ENCODE measurements around the gene DNAJC15.
"Not testable (repeated sequence)": the region's sequence is repeated elsewhere in the genome, so short reads cannot be mapped to it uniquely, and the experiment has no call there.

DNAJC15 gene

DNA sequence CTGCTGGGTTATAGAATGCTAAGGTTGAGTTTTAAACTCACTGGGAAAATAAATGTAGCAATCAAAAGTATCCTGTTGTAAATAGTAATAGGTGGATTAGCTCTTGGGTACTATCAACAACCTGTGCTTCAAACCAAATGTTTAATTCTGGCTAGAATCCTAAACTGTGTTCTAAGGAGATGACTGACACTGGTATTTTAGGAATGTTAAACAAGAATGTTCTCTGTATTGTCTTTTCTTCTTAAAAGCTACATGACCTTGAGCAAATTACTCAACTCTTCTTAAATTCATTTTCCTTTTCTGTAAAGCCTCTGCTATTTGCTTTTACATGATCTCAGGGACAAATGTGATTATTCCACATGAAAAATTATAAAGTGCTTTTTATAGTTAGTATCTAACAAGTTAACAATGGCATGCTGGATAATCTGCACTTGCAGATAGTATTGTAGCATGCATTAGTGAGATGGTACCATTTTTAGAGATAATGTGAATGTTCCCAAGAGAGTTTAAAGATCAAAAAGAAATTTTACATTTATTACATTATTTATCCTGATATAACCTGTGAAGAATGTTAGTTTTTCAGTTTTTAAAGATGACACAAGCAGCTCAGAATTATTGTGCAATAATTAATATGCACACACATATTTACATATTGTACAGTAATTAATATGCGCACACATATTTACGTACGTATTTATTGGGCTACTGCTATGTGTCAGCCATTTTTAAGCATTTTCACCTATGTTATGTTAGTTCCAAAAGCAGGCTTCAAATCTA is 17.7 kb upstream of the DNAJC15 start:
- no peak for DNase-seq

DNA sequence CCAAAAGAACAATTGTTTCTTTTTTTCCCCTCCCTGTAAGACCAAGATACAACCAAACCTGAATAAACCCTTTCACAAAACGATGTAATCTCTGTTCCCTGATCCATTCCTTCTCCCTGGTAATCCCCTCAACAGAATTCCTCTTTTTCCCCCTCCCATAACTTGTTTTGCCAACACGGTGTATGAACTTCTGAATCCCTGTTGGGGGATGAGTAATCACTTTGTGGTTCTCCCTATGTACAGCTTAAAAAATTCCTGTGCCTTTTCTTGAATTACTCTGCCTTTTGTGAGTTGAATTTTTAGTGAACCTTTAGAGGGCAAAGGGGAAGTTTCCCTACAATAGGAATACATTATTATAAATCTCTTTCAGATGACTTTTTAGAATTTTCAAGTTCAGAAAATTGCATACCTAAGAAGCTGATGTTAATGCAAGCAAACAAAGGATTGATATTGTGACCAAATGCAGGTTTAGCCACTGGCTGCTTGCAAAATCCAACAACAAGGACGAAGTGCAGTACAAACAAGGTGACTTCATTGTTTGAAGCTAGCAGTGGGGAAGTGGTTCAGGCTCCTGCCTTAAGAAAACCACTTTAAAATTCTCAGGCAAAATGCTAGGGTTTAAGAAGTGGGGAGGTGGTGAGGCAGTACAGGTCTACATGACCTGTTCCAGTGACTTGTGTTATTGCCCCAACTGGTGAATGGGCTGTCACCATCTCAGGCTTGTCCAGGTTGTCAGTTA is 16.3 kb upstream of the DNAJC15 start:
- DNase-seq, result no peak

DNA sequence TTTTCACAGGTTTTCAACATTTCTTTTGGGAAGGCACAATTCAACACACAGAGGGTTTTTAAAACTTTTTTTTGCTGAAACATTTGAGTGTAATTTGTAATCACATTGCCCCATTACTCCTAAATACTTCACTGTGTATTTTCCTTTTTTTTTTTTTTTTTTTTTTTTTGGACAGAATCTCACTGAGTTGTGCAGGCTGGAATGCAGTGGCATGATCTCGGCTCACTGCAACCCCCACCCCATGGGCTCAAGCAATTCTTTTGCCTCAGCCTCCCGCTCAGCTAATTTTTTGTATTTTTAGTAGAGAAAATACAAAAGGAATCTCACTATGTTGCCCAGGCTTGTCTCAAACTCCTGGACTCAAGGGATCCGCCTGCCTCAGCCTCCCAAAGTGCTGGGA is 14.8 kb upstream of the DNAJC15 start:
- DNase-seq, result no peak

GRCh38 chr13:43009506-43009905 is 13.9 kb upstream of the DNAJC15 start:
- DNase-seq, result no peak

GRCh38 chr13:43014162-43014561 is 9.2 kb upstream of the DNAJC15 start:
- DNase-seq, result no peak

DNA sequence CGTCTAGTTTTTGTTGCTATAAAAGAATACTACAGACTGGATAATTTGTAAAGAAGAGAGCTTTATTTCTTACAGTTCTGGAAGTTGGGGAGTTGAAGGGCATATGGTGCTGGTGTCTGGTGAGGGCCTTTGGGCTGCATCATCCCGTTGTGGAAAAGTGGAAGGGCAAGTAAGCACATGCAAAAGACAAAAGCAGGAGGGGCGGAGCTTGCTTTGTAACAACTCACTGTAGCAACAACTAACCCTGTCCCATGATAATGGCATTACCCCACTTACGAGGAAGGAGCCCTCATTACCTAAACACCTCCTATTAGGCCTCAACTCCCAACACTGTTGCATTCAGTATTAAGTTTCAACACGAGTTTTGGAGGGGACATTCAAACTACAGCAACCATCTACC is 7.2 kb upstream of the DNAJC15 start:
- no peak for DNase-seq

DNA sequence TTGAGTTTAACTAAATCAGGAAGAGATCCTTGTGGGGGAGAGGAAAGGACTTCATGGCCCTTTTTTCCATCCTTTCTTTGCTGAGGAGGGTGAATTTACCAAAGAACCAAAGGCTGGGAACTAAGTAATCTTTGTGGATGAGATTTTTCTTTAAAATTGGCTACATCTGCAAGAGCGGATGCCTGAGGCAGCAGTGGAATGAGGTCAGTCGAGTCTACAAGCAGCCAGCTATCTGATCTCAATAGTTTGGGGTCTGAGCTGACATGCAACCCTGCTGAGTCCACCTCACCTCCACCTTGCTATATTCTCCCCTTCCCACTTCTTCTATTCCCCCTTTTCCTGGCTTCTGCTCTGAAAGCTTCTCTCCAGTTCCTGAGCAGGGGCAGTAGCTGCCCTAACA is 3.6 kb upstream of the DNAJC15 start:
- no peak for DNase-seq

GRCh38 chr13:43020794-43021193 is 2.6 kb upstream of the DNAJC15 start:
- no peak for DNase-seq

DNA sequence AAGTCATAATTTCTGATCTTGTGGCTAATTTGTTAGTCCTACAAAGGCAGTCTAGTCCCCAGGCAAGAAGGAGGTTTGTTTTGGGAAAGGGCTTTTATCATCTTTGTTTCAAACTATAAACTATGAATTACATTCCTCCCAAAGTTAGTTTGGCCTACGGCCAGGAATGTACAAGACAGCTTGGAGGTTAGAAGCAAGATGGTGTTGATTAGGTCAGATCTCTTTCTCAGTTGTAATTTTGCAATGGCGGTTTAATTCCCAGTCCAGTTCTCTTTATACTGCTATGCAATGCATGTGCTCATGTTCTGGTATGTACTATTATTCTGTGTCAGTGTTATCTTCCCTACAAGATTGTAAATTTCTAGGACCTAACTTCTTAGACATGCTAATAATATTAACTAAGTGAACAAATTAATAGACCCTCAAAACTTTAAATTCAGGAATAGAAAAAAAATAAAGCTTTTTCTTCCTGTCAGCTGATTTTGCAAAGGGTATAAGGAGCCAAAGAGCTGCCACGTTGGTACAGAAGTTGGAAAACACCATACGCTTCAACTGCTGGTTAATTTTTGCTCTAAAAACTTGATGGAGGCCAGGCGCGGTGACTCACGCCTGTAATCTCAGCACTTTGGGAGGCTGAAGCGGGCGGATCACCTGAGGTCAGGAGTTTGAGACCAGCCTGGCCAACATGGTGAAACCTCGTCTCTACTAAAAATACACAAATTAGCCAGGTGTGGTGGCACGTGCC is 1.3 kb upstream of the DNAJC15 start:
- DNase-seq, result no peak

GRCh38 chr13:43022934-43023288 is 475 bp upstream of the DNAJC15 start:
- DNase-seq, result no peak

GRCh38 chr13:43026262-43026661 is 2.9 kb downstream of the DNAJC15 start:
- no peak for DNase-seq

DNA sequence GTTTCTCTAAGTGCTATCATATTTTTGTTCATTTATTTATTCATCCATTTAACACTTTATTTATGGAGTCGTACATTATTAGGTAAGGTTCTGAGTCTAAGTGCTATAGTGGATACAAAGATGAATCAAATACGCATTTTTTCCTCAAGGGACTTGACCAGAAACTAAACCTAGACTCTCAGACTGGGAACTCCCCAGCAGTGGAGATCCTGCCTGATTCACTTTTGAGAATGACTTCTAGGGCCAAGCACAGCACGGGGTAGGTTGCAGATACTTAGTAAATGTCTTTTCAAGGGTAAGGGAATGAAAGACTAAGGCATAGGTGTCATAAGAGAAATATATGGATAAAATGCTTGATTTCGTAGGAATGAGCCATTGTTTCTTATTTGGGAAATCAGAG is 7.2 kb downstream of the DNAJC15 start:
- no peak for DNase-seq

- DNase-seq, result no peak
Measured at GRCh38 chr13:43031881-43032280, 8.5 kb downstream of the DNAJC15 start.

DNA sequence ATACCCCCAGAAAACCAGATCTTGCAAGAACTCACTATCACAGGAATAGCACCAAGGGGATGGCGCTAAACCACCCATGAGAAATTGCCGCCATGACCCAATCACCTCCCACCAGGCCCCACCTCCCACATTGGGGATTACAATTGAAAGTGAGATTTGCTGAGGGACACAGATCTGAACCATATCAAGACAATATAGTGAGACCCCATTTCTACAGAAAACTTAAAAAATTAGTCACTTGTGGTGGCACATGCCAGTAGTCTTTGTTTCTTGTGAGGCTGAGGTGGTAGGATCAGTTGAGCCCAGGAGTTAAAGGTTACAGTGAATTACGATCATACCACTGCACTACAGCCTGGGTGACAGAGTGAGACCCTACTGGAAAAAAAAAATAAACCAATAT is 9.7 kb downstream of the DNAJC15 start:
- DNase-seq, result no peak

GRCh38 chr13:43036351-43037250 is 13.2 kb downstream of the DNAJC15 start:
- no peak for DNase-seq

DNA sequence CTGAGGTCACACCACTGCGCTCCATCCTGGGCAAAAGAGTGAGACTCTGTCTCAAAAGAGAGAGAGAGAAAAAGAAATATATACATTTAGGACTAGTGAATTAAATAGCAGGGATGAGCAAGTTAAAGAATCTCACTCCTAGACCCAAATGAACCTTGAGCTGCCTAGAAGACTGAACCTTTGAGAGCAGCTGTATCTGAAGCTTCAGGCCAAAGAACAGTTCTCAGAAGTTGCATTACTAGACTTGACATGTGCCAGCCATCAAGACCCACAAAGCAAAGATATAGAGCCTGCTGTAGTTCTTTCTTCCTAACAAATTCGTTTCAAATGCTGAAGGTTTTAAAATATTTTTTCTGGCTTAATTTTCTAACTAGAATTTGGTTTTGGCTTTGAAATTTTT is 16.6 kb downstream of the DNAJC15 start:
- no peak for DNase-seq

- DNase-seq, result not testable (repeated sequence)
Measured at GRCh38 chr13:43040581-43041368, 17.4 kb downstream of the DNAJC15 start.

GRCh38 chr13:43041369-43041921 is 18.1 kb downstream of the DNAJC15 start:
- DNase-seq, result no peak

DNA sequence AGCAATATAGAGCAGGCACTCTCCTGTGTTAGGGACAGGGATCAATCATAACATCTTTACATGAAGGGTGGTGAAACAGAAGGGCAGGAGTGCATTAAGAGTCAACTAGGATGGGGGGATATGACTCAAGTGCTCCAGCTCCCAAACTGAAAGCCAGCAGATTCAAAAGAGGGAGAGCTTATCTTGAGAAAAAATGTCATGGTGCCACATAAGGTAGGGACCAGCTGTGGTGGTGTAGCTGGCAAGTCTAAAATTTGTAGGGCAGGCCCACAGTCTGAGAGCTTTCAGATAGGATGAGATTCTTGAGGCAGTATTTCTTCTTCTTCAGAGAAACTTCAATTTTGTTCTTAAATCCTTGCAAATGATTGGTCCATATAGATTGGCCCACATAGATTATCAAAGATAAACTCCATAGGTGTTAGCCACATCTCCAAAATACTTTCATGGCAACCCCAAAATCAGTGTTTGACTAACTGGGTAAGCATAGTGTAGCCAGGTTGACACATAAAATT is 19.1 kb downstream of the DNAJC15 start:
- DNase-seq, result no peak

DNA sequence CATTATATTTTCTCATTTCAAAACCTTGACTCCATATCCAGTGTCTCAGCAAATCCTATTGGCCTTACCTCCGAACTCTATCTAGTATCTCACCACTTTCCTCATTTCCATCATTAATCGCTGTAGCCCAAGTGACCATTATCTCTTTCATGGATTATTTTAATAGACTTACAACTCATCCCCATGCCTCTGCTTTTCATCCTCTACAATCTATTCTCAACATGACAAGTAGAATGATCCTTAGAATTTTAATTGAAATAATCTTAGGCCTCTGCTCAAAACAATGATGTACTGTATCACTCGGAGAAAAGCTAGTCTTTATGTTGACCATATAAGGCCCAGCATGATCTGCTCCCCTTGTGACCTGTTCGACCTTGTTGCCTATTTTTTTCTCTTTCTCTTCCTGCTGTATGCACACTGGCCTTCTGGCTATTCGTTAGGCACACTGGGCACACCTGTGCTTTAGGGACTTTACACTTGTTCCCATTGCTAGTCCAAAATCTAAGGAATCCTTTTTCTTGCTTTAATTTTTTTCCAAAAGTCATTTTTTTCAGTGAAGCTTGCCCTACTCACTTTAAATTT is 21.4 kb downstream of the DNAJC15 start:
- no peak for DNase-seq

DNA sequence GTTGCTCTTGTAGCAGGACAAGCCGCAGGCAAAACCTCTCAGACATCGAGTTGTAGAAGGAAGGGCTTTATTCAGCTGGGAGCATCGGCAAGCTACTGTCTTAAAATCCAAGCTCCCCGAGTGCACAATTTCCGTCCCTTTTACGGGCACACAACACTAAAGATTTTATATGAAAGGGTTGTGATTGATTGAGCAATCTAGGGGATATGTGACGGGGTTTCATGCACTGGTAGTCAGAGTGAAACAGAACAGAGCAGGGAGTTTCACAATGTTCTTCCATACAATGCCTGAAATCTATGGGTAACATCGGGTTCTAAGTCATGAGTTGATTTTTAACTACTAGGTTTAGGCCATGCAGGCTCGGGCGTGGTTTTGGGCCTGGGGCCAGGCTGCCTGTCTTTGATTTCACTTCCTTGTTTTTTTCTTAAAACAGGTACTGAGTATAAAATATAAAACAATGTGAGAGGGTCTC is 22.0 kb downstream of the DNAJC15 start:
- not testable (repeated sequence) for DNase-seq

Data from activated CD8-positive, alpha-beta memory T cell treated with anti-CD3 and anti-CD28 coated beads, Interleukin-2, amount 50 U/mL, for 48 hours (primary cell).